ENCODE results near the gene SMARCC2.

The SMARCC2 gene

DNA sequence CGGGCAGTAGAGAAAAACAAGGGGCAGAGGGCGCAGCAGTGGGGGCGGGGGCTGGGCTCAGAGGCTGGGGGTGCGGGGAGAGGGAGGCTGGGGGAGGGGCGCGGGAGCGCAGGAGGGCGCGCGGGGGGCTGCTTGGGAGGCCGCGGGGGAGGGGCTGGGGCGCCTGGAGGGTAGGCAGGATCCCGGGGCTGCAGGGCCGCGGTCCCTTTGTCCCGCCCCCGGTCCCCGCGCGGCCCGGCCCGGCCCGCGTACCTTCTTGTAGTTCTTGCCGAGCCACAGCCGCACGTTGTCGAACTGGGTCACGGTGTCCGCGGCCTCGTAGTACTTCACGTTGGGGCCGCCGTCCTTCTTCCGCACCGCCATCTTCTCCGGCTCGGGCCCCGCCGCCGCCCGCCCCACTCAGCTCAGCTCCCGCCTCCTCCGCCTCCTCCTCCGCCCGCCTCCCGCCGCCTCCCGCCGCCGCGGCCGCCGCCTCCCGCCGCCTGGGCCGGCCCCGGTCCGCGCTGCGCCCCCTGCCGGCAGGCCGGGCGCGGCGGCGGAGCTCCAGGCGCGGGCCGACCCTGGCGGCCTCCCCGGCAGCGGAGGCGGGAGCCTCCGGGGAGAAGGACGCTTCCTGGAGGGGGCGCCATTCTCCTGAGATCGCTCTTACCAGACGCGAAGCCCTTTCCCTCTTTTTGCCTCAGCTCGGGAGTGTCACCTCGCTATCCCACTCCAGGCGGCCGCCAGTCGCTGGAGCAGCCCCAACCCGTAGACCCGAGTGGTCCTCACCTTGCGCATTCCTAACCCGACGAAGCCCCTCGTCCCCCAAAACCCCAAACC is at the start of gene SMARCC2:
SMARCC2 (minus strand) TSS at position 385 of the 819 bp plus-strand sequence; CDS start at position 363, 22 bp downstream.
- peak; percentile 64 to 88 for DNase-seq

DNA sequence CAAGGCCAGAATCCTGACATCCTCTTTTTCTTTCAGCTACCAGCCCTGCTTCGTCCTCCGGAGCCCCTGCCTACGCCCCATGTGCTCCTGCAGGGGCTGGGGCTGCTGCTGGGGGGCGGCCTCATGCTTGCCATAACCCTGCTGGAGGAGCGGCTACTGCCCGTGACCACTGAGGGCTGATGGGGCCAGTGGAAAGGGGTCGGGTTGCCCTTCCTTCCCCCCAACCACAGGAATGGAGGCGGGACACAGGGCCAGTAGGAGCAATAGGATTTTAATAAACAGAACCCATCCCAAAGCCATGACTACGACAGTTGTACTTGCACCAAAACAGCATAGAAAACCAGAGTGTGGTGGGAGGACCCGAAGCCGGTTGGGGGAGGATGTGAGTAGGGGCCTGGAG is 48.3 kb upstream of the SMARCC2 start:
- DNase-seq: no peak

DNA sequence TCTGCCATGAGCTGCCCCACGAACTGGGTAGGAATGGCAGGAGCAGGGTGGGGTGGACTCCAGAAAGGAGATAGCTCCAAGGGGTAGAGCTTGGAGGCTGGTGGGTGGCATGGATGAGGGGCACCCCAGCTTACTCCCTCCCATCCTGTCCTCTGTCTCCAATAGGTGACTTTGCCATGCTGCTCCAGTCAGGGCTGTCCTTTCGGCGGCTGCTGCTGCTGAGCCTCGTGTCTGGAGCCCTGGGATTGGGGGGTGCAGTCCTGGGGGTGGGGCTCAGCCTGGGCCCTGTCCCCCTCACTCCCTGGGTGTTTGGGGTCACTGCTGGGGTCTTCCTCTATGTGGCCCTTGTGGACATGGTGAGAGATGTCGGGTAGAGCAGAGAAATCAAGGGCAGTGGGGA is 47.7 kb upstream of the SMARCC2 start:
- DNase-seq: no peak

DNA sequence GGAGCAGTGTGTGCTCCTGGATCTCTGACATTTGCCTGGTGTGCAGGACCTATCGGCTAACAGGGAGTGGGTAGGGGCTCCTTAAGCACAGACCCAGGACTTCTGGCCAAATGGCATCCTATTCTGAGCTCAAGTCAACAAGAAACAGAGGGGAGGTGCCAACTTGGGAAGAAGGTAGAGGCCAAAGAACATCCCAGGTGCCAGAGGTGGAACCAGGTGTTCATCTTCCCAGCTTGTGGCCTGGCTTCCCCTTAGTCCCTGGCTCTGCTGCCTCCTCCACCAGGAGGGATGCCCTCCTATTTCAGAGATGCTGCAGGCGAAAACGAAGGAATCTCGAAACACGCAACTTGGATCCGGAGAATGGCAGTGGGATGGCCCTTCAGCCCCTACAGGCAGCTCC is 46.8 kb upstream of the SMARCC2 start:
- DNase-seq: no peak

DNA sequence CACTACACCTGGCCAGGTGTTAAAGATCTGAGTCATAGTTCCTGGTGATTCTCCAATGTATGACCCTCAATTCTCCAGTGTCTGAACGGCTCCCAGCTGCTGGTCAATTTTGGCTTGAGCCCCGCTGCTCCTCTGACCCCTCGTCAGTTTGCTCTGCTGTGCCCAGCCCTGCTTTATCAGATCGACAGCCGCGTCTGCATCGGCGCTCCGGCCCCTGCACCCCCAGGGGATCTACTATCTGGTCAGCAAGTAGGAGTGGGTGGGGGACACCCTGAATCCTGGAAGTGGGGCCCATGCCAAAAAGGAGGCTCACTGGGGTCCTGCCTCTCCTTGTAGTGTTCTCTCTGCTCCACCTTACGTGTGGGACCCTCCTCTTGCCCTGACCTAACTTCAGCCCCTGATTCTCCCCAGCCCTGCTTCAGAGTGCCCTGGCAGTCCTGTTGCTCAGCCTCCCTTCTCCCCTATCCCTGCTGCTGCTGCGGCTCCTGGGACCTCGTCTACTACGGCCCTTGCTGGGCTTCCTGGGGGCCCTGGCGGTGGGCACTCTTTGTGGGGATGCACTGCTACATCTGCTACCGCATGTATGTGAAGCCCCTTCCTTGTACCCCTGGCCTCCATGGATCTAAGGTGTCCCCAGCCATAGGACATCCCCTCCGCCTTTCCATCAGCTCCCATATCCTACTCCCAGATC is 45.6 kb upstream of the SMARCC2 start:
- no peak for DNase-seq

GRCh38 chr12:56231184-56231582 is 41.9 kb upstream of the SMARCC2 start:
- DNase-seq: no peak

DNA sequence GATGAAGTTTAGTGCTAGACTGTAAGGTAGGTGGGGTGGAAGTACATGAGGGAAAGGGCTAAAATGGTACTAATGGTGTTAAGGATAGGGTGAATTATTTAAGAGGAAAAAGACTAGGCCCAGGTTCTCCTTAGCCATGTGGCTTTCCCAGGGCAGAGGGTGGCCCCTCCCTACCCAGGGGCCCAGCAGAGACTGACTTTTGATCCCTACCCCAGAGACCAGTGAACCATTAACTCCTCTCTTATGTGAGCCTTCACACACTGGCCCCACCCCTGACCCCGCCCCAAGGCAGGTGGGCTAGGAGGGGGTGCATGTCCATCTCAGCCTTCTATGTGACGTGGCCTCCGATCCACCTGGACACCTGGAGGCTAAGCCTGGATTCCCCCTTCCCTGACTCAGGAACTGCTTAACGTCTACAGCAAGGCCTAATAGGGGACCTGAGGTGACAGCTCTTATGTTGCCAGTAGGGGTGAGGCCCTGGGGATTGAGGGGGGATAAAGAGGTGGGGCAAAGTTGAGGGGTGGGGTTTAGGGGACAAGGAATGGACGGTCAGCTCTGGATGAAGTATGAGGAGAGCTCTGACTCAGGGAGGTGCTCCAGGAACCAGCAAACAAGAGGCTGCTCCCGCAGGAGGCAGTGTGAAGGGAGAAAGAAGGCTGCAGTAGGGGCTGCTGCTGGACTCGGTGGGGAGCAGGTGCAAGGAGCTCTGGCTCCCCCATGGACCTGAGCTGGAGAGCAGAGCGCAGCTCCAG is 41.3 kb upstream of the SMARCC2 start:
- no peak for DNase-seq

DNA sequence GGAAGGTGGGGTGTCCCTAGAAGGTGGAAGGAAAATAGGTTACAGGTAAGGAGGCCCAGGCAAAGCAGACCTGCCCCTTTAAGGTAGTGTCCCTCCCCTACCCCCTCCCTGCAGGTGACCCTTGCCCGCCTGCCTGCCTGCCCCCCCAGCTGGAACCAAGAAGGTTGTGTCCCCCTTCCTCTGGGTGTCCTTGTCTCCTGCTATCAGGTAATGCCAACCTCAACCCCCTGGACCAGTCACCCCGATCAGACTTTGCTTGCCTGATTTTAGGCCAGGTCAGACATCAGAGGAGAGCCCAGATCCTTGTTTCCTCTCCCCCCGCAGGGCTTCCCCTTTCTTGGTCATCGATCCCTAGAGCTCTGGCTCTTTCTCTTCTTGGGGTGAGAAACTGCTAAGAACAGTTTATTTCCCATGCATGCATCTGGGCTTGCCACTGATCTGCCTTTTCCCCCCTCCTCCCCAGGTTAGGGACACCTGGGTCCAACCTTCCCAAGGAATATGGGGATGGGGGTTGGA is 40.7 kb upstream of the SMARCC2 start, which contains the start of gene SLC39A5:
SLC39A5 (plus strand) TSS at position 136 of the 516 bp plus-strand sequence. CDS start 1,224 bp downstream, outside the sequence.
- no peak for DNase-seq

DNA sequence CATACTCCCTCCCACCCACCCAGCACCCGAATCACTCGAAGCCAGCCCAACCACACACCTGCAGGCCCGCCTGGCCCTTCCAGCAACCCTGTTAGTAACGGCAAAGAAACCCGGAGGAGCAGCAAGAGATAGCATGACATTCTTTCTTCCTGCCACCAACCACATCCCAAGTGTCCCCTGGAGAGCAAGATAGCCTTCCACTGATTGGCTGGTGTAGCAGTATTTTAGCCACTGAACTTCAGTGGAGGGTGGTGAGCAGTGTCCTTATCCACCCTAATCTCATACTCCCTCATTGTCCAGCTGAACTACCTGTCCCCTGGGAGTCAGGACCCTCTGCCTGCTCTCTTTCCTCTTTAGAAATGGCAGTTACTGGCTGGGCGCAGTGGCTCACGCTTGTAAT is 39.8 kb upstream of the SMARCC2 start:
- DNase-seq: no peak

DNA sequence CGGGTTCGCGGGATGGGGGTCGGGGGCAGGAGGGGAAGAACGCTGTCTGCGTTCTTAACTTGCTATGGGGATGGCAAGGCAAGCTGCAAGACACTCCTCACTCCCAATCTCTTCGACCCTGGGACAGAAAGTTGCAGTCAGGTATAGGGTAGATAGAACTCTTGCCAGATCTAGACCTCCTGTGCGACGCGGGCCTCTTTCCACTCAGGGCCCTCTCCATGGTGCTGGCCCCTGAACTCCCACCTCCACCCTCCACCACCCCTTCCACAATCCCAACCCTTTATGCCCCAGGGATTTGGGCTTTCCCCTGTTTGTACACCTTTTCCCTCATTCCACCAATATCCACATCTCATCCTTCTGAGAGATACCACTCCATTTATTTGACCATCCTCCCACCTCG is 35.7 kb upstream of the SMARCC2 start:
- DNase-seq: no peak

- peak; percentile 95 to 96 for DNase-seq
Observed at GRCh38 chr12:56224102-56224701, 34.9 kb upstream of the SMARCC2 start, which contains the start of gene NABP2. Gene NABP2 (plus strand): TSS chr12:56224342. CDS start chr12:56224857, 515 bp downstream.

- no peak for DNase-seq
Observed at GRCh38 chr12:56223571-56224101, 34.4 kb upstream of the SMARCC2 start.

DNA sequence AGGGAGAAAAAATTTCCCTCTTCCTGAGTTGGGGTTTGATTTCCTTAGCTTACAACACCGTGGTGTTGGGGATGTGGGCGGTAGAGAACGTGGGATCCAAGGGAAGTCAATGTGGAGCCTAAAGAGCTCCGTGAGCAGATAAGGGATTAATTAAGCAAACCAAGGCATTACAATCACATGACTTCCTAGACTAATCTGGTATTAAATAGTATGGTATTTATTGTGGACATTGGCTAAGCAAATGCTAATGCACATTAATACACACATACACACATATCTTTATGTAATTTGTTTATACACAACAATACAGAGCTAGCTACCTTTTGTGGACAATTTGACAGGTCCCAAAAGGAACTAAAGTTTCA is 33.2 kb upstream of the SMARCC2 start:
- DNase-seq: peak in 1 of 2 experiments; percentile 46

GRCh38 chr12:56221757-56222530 is 32.7 kb upstream of the SMARCC2 start, which contains the start of gene RNF41:
Gene RNF41 (minus strand): TSS chr12:56221922. CDS start chr12:56214047, 7,875 bp downstream.
- peak; percentile 95 to 97 for DNase-seq

GRCh38 chr12:56221232-56221756 is 32.0 kb upstream of the SMARCC2 start:
- DNase-seq: no peak

GRCh38 chr12:56220611-56221231 is 31.4 kb upstream of the SMARCC2 start:
- DNase-seq: no peak

- DNase-seq: no peak
Observed at GRCh38 chr12:56219840-56220239, 30.6 kb upstream of the SMARCC2 start.

- DNase-seq: no peak
Observed at GRCh38 chr12:56216461-56216860, 27.2 kb upstream of the SMARCC2 start.

- no peak for DNase-seq
Observed at GRCh38 chr12:56213878-56214277, 24.6 kb upstream of the SMARCC2 start.

DNA sequence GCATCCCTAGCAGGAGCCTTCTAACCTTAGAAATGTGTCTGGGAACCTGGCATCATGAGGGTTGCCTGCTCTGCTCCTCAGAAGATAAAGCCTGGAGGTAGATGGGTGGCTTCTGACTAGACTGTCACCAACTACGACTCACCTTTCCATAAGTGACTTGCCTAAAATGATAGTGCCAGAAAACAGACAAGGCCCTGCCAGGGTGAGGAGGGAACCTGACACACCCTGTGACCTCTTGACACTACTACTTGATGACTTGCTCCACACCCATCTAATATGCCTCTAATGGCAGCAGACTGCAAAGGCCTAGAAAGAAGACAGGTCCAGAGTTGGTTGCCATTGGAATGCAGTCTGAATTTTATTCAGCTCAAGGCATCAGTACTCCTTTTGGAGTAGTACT is 23.1 kb upstream of the SMARCC2 start:
- DNase-seq: no peak

DNA sequence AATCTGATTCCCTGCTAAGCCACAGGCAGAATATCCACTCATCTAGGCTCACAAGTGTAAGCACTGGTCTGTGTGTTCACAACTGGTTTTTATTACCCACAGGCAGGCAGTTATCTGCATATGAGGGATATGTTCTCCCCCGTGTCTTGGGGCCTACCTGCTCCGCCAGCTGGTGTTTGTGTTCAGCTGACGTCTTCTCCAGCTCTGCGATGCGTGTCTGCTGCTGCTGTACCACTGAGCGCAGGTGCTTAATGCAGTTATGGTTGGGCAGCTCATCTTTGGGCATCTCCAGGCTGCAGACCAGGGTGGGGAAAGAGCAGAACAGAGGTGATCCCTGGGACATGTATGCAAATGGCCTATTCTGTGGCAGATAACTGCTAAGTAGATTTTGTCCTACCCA is 18.7 kb upstream of the SMARCC2 start:
- no peak for DNase-seq
